GM10248 (cell line): ENCODE measurements around the gene ADCYAP1R1.

ENCODE experiments used
- CTCF ChIA-PET: fragments of 300-600 bp; sonication (Branson Sonifier 250); formaldehyde crosslinking; extraction: SDS; loops from one replicate; lab custom pipeline; 2021; ENCODE audit warnings: antibody characterized with exemption; lab: Yijun Ruan, JAX
- POLR2A ChIA-PET: fragments of 350-650 bp; sonication (Branson Sonifier 250); formaldehyde crosslinking; extraction: SDS; loops from one replicate; lab custom pipeline; 2020; ENCODE audit warnings: antibody characterized with exemption; lab: Yijun Ruan, JAX
- DNase-seq: peaks from one replicate; pipeline ENCODE4 v3.0.0; 2012; ENCODE audit errors: extremely low spot score
- CTCF ChIP-seq: IDR thresholded peaks from 2 replicates; pipeline ENCODE4 v1.5.1; 2012; ENCODE audit warnings: mild to moderate bottlenecking, low read depth; ENCODE audit errors: extremely low read depth, missing control alignments, control extremely low read depth

ADCYAP1R1 gene

DNA sequence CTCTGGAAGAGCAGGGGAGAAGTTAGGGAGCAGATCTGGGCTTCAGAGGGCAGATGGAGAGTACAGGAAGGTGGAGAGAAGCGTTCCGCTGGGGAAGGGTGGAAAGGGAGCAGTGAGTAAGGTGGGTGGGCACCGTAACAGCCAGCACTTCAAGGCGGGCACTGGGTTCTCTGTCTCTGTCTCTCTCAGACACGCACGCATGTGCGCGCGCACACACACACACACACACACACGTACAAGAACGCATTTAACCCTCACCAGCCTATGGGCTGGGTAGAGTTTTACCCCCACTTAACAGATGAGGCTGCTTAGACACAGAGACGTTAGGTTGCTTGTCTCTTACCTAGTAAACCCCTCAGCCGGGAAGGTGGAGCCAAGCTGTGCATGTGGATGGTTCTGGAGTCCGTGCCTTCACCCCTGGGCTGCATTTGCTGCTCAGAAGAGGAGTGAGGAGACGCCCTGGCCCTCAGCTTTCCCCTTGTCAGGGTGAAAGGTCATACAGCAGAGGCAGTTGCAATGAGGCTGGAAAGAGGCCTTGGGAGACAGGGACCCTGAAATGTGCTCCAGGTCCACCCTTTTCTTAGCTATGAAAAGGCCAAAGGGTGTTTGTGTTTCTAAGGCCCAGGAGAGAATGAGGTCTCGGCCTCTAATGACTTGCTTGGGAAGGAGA, 16.0 kb downstream of the ADCYAP1R1 start:
- CTCF ChIA-PET: interaction anchor here (1.9 kb wide), 1 partner anchor 85 kb away, joined by 7 read pairs; no protein-coding TSS in a partner anchor
- POLR2A ChIA-PET: no interaction called here
- TF ChIP-seq CTCF: no peak
- DNase-seq: no peak

DNA sequence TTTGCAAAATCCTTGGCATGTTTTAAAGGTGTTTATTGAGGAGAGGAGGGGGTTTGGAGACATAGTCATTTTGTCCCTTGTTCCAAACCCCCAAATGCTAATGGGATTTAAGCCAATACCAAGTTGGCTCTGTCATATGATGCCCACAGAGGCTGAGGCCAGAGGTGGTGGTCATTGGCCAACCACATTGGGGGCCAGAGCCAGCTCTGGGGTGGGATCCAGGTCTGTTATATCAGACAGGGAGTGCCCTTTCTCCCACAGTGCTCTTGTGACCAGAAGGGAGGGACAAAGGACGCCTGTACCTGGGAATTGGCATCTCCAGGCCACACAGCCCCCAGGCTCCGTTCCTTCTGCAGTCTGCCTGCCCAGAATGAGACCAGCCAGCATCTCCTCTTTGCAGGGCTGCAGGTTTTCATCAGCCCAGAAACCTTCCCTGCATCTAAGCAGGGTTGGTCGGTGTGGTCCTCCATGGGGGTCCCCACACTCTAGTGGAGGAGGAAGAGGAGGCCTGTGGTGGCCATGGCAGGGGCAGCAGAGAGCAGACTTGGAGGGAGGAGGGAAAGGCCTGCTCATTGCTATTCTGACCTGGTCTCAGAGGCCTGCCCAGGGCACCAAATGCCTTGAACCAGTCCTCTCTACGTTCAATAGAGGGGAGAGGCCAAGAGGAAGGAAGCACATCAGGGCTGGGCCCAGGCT, 17.9 kb downstream of the ADCYAP1R1 start:
- CTCF ChIA-PET: no interaction called here
- no peak for TF ChIP-seq CTCF
- POLR2A ChIA-PET: no interaction called here
- no peak for DNase-seq

- TF ChIP-seq CTCF: no peak
- no peak for DNase-seq
- ChIA-PET POLR2A (no interaction called here), CTCF (interaction anchor here (0.6 kb wide), 1 partner anchor 64 kb away, joined by 3 read pairs; no protein-coding TSS in a partner anchor)
Observed at GRCh38 chr7:31070991-31071644, 19.0 kb downstream of the ADCYAP1R1 start.

- no peak for DNase-seq
- POLR2A ChIA-PET: no interaction called here
- no peak for TF ChIP-seq CTCF
- CTCF ChIA-PET: no interaction called here
Observed at GRCh38 chr7:31071645-31072029, 19.5 kb downstream of the ADCYAP1R1 start.

GRCh38 chr7:31073326-31074119, 21.4 kb downstream of the ADCYAP1R1 start:
- no peak for TF ChIP-seq CTCF
- POLR2A ChIA-PET: no interaction called here
- CTCF ChIA-PET: interaction anchor here (0.9 to 2.0 kb wide), 5 partner anchors 13 to 88 kb away, joined by 3 to 6 read pairs (median 4); no protein-coding TSS in a partner anchor

GRCh38 chr7:31074120-31074383, 21.9 kb downstream of the ADCYAP1R1 start:
- TF ChIP-seq CTCF: no peak
- ChIA-PET CTCF (interaction anchor here (0.9 to 2.0 kb wide), 4 partner anchors 13 to 49 kb away, joined by 3 to 6 read pairs (median 4); no protein-coding TSS in a partner anchor), POLR2A (no interaction called here)
- DNase-seq: no peak

More at GRCh38 chr7:31073326-31074119, 21.4 kb downstream of the ADCYAP1R1 start:
- no peak for DNase-seq
